HPDE6-E6E7 (cell line): Measurements from ENCODE around the gene APOL1.
A peak's percentile ranks its signal among the peaks of the same experiment; 100 is the strongest.
"Not testable (repeated sequence)": the region's sequence is repeated elsewhere in the genome, so short reads cannot be mapped to it uniquely, and the experiment has no call there.

Source experiments
- DNase-seq: peaks from one replicate; pipeline ENCODE4 v3.0.0; 2011; ENCODE audit warnings: missing footprints; ENCODE audit errors: extremely low spot score

APOL1 gene, protein sequence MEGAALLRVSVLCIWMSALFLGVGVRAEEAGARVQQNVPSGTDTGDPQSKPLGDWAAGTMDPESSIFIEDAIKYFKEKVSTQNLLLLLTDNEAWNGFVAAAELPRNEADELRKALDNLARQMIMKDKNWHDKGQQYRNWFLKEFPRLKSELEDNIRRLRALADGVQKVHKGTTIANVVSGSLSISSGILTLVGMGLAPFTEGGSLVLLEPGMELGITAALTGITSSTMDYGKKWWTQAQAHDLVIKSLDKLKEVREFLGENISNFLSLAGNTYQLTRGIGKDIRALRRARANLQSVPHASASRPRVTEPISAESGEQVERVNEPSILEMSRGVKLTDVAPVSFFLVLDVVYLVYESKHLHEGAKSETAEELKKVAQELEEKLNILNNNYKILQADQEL

DNA sequence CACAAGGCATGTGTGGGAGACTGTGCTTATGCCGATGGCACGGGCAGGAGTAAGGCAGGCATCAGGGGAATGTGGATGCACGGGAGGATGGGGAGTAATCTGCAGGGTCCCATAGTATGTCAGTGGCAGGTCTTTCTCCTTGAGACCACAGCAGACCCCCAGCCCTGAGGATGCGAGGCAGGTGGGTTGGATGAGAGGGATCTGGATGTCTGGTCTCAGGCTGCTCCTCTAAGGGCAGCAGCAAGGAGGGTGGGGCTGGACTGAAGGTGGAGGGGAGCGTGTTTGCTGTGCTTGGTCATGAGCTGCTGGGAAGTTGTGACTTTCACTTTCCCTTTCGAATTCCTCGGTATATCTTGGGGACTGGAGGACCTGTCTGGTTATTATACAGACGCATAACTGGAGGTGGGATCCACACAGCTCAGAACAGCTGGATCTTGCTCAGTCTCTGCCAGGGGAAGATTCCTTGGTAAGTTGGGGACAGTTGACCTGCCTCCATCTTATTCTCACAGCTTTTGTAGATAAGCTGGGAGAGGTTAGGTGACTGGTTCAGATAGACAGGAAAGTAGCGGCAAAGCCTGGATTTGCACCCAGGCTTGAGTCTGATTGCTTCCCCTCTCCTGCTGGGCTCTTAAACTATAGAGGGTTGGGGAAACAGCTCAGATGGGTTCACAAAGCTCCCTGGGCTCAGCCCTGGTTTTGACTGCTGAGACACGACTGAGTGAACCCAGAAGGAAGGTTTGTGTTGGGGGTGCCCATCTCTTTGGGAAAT is at the start of gene APOL1:
APOL1 (plus strand) TSS at position 380 of the 769 bp plus-strand sequence. CDS start 1,823 bp downstream, outside the sequence.
- peak; percentile 54 for DNase-seq

DNA sequence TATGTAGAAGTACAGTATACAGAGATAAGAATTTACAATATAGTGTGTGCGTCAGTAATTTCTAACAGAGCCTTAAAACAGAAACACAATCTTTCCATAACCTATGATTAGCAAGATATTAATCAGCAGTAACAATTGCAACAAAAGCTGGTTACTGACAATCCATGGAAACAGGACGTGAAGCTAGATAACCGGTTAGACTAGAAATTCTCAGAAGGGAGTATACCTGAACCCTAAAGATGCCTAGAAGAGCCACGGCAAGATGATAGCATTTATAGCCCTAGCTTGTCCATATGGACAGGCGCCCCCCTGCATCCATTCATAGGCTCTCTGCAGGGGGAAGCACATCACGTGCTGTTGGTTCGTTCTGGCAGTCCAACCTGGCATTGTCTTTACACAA is 49.5 kb upstream of the APOL1 start:
- DNase-seq, result not testable (repeated sequence)

DNA sequence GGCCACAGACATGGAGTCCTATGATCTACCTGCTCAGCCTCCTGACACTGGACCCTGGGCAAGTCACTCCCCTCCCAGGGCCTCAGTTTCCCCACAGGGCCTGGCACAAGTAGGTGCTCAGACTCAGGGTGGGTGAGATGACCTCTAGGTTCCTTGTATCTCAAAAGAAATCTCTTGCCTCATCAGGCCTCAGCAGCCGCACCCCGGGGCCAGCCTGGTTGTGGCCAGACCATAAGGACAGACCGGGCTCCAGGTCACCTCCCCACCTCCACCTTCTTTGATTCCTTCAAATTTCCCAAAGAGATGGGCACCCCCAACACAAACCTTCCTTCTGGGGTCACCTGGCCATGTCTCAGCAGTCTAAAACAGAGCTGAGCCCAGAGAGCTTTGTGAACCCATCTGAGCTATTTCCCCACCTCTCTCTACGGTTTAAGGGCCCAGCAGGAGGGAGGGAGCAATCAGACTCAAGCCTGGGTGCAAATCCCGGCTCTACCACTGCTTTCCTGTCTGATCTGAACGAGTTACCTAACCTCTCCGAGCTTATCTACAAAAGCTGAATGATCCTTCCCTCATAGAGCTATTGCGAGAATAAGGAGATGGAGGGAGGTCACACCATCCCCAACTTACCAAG is 48.8 kb upstream of the APOL1 start:
- no peak for DNase-seq

DNA sequence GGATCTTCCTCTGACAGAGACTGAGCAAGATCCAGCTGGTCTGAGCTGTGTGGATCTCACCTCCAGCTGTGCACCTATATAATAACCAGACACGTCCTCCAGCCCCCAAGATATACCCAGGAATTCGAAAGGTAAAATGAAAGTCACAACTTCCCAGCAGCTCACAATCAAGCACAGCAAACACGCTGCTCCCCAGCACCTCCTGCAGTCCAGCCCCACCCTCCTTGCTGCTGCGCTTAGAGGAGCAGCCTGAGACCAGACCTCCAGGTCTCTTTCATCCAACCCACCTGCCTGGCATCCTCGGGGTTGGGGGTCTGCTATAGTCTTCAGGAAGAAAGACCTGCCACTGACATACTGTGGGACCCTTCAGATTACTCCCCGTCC is 48.3 kb upstream of the APOL1 start:
- DNase-seq, result no peak

DNA sequence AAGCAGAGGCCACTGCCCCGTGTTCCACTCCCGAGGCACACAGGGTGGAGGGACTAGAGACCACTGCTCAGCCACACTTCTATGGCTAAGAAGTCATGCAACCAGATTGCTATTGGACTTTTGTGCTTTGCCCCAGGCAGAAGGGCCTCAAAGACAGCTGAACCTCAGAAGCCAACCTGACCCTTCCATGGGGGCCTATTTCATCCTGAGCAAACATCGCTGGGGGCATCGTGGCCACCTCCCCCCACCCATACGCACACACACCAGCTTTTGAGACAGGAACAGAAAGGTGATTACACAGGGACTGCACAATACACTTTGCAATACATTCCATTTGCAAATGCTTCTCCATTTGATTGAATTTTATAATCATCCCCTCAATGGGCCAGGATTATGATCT is 47.4 kb upstream of the APOL1 start:
- not testable (repeated sequence) for DNase-seq

DNA sequence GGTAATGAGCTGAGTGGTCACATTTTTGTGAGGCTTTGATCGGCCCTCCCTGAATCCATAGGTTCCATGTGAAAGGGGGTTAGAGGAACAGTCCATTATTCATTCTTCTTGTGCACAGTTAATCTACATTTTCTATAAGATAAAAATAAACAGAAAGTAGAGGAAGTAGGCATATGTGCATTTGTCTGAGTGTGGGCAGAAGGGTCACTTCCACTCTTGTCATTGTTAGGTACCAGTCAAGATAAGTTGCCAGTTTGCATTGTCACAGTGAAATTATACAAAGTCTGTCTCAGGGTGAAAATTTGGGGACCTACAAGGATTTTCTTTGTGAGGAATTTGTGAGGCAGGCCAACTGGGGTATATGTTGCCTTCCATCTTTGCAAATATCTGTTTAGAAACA is 46.7 kb upstream of the APOL1 start:
- DNase-seq, result no peak

DNA sequence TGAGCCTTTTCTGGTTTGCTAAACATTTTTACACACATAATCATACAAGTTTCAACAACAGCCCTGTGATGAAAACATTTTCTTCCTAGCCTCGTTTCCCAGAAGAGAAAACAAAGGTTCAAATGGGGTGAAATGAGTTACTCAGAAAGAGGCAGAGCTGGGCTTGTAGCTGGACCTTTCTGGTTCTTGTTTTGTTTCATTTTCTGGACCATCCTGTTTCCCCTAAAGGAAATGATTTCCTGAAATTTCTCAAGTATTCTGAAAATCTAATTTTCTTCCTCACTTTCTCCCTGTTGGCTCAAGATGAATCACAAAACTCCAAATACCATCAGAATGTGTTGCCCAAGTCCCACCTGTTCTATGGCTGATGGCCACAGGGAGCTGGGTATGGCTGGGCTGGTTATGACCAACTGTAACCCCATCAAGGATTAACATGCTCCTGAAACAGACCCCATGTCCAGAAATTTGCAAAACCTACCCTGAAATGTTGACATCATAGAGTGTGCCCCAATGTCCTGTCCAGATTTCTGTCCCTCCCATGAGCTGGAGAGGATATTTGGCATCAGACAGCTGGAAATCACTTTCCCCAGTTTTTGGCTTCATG is 44.7 kb upstream of the APOL1 start:
- DNase-seq, result no peak

DNA sequence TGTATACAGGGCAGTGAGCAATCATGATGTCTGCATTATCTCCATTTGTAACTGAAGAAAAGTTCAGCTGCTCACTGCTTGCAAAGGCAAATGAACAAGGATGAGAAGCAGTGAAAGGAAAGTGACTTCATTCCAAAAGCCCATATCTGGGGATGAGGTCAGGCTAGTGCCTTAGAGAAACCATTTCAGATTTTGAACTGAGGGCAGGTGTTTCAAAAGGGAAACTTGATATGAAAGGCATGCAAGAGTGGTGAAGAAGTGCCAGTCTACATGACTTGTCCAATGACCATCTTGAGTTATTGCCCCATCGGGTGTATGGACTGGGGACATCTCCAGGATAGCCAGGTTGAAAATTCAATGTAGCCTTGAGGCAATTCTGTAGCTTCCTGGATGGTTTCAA is 44.0 kb upstream of the APOL1 start:
- DNase-seq, result no peak

DNA sequence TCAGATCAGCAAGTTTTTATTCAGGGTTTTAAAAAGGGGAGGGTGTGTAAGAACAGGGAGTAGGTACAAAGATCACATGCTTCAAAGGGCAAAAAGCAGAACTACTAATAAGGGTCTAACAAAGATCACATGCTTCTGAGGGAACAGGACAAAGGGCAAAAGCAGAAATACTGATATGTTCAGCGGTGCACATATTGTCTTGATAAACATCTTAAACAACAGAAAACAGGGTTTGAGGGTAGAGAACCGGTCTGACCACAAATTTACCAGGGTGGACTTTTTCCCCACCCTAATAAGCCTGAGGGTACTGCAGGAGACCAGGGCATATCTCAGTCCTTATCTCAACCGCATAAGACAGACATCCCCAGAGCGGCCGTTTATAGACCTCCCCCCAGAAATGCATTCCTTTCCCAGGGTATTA is 43.4 kb upstream of the APOL1 start:
- DNase-seq, result not testable (repeated sequence)

DNA sequence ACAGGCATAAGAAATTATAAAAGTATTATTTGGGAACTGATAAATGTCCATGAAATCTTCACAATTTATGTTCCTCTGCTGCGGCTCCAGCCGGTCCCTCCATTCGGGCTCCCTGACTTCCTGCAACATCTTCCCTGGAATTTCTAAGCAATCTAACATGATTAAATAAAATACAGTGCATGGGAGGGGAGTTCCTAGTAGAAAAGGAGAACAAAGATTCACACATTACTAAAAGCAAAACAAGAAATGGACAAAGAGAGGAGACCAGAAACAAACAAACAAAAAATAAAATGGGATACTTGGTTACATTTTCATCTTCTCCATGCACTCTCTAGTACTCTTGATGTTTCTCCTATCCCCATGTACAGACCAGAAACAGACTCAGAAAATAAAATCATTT is 42.7 kb upstream of the APOL1 start:
- DNase-seq, result no peak

DNA sequence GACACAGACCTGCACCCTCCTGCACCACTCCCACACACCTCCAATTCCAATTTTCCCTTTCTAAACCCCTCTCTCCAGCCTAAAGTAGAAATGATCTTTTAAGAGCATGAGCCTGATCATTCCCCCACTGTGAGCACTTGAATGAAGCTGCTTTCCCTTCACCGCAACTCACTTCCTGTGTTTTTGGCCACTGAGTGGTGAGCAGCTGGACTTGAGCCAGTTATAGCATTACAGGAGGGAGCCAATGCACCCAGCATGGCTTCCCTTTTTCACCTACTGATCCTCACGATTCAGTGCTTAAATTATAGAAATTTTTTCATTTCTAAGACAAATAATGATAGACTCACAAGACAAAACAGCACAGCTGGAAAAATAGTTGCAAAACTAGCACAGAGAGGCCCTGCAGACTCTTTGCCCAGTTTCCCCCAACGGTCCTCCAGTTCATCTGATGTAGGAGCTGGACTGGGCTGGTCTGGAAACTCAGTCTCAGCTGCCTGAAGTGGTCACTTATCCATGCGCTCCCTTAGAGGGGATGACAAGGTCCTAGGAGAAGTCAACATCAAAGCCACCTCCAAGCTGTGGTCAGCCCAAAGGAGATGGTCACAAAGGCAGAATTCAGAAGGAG is 41.6 kb upstream of the APOL1 start:
- DNase-seq, result no peak

DNA sequence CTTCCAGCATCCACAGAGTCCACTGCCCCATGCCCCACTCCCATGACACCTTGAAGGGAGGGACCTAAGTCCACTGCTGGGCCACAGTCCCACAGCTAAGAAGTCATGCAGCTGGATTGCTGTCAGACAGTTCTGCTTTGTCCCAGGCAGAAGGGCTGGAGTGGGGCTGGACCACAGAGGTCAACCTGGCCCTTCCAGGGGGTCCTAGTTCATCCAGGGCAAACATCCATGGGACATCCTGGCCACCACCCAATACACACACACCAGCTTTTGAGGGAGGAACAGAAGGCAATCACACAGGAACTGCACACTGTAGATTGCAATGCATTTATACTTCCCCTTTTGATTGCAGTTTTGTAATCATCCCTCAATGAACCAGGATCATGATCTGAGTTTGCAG is 40.0 kb upstream of the APOL1 start:
- DNase-seq, result no peak

DNA sequence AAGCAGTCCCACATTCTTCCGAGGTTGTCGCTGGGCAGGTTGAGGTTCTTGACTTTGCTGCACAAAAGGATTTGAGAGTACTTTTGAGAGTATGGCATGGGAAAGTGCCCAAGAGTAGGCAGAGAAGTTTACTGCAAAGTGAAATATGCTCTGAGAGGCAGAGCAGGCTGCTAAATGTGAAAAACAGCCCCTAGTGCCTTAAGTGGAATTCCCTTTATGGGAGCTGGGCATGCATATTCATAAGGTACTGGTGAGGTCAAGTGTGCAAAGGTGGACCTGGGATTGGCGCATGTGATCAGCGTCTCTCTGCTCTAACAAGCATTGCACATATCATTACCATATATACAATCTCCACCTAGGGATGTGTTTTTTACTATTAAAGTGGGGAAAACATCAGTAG is 39.3 kb upstream of the APOL1 start:
- DNase-seq, result no peak

DNA sequence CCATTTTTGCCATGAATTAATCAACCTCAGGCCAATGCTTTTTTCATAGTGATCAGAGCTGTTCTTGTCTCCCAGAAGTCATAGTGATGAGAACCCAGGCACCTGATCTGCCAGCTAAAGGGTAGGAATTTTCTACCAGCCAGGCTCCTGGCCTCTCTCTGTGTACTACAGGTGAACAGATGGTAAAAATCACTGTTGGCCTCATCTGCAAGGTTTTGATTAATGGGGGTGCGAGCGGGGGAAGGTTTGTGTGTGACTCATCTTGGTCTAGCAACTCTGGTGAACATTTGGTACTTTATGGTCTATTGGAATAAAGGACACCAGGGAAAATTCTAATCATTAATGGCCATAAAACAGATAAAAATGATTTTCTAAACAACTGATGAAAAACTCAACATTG is 37.0 kb upstream of the APOL1 start:
- DNase-seq, result no peak

DNA sequence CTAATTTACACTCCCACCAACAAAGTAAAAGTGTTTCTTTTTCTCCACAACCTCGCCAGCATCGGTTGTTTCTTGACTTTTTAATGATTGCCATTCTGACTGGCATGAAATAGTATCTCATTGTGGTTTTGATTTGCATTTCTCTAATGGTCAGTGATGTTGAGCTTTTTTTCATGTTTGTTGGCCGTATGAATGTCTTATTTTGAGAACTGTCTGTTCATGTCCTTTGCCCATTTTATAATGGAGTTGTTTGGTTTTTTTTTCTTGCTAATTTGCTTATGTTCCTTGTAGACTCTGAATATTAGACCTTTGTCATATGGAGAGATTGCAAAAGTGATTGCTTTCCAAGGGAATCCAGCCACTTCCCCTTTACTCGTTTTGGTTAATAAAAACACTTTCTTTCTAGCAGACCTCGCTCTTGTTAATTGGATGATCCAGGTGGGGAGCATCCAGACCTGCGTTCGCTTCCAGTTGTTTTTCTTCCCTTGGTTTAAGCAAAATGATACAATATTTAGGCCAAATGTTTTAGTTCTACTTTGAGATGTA is 34.2 kb upstream of the APOL1 start:
- no peak for DNase-seq

DNA sequence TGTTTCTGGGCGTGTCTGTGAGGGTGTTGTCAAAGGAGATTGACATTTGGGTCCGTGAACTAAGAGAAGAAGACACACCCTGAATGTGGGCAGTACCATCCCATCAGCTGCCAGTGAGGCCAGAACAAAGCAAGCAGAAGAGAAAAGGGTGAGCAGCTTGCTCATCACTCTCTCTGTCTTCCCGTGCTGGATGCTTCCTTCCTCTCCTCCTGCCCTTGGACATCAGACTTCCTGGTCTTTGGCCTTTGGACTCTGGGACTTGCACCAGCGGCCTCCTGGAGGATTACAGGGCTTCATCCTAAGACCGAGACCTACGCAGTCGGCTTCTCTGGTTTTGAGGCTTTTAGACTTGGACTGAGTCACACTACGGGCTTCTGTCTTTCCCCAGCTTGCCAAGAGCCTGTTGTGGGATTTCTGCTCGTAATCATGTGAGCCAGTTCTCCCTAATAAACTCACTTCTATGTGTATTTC is 32.4 kb upstream of the APOL1 start:
- DNase-seq, result no peak

DNA sequence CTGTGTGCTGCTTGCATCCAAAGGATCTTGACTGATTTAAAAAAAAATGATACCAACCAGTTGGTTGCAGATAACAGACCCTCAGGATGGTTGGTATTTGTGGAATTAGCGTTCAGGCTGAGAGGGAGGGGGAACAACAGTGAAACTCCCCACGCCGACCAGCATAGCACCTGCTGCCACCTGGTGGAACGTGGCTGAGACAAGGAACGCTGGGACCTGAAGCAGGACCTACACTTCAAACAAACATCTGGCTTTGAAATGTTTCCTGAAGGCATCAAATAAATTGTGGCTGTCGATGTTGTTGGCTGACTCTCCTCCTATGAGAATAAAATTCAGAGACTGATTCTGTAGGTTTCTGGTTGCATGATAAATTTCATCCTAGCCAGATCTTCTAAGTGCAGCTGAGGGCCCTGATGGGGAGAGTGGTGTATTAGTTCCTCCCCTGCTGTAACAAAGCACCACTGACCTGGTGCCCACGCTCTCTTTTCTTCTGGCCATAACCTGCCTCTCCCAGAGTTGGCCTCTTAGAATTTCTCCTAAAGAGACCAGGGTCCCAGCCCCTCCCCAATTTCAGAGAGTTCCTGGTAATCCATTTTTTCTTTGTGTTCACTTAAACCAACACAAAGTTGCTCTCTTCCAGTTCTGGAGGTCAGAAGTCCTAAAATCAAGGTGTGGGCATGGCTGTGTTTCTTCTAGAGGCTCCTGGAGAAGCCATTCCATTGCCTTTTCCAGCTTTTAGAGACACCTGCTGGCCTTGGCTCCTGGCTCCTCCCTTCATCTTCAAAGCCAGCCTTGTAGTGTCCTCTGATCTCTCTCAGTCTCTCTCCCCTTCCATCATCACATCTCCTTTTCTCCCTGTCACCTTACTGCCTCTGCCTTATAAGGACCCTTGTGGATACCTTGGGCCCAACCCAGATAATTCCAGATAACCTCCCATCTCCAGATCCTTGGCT is 30.9 kb upstream of the APOL1 start:
- DNase-seq, result no peak

DNA sequence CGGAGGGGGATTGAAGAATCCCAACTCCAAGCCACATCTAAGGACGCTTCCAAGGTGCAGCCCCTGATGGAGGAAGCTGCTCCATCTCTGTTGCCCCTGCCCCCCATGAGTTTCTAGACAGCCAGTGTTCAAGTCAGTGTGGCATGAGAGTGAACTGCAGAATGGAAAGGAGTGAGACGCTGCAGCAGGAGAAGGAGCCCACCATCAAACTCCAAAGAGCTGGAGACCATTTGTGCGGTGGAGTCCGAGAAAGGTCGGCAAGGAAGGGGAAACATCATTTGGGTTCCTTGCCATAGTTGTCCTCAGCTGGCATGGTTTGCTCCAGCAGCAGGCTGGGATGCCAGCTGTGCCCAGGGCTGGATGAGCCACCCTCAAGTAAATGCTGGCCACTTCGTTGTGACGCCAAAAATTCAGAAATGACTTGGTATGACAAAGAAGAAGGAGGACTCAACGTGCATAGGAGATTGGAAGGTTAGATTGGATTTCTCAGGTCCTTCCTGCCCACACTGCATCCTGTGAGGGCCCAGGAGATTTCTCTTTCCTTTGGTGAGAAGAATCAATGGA is 30.0 kb upstream of the APOL1 start:
- no peak for DNase-seq

DNA sequence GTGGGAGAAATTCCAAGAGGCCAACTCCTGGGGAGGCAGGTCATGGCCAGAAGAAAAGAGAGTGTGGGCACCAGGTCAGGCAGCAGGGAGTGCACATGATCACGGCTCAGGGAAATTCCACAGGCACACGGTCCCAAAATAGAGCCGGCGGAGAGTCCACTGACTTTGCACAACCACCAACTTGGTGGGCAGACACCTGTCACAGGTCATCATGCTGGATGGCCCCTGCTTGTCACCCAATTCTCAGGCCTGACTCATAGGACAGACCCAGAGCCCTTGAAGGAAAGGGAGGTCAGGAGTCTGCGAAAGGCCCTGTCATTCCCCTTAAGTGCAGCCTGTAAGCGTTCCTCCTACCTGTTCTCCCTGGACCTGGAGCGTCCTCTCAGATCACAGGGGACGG is 29.4 kb upstream of the APOL1 start:
- DNase-seq, result no peak

DNA sequence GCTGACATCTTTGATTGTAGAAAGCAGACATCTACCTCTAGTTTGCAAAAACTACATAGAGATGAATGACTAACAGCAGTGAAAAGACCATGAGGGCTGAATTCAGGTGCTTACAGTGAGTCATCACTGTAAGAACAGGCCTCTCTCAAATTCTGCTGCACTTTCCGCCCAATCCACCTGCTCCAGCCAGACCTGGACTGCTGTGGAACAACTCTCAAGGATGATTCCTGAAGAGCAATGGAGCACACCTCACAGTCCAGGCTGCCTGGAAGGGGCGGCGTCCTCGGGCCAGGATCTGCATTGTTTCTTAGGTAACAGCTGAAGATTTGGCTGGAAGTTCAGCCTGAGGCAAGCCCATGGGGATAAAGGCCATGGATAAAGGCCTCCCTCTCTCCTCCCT is 28.7 kb upstream of the APOL1 start:
- DNase-seq, result no peak
